ENCODE results near the gene SPEM2.

GRCh38 chr17:7403977-7404736 lies 21.3 kb upstream of the SPEM2 start, which contains the start of gene TMEM256:
- peak in 2 of 6 experiments; percentile 27 to 29 for TF ChIP-seq CTCF (IDR thresholded peaks at IDR 0.05)
- peak in 3 of 4 donors; percentile 90 to 98 (median 97) for TF ChIP-seq POLR2A (IDR thresholded peaks at IDR 0.05)
